GM18519 (cell line): ENCODE results near the gene FBXO39.
"Not testable (repeated sequence)": the region's sequence is repeated elsewhere in the genome, so short reads cannot be mapped to it uniquely, and the experiment has no call there.

ENCODE experiments used
- ATAC-seq: cut with Tn5 transposase; IDR thresholded peaks from one replicate; pipeline ENCODE4 v1.9.1; 2021; ENCODE audit warnings: mild to moderate bottlenecking, moderate library complexity; ENCODE audit not compliant: unreplicated experiment, low FRiP score

FBXO39 gene

GRCh38 chr17:6775871-6776405 is at the start of gene FBXO39:
Gene FBXO39 (plus strand): TSS chr17:6776215. CDS start chr17:6779869, 3,654 bp downstream.
- ATAC-seq: no peak

GRCh38 chr17:6729531-6729930 is 46.5 kb upstream of the FBXO39 start:
- no peak for ATAC-seq

DNA sequence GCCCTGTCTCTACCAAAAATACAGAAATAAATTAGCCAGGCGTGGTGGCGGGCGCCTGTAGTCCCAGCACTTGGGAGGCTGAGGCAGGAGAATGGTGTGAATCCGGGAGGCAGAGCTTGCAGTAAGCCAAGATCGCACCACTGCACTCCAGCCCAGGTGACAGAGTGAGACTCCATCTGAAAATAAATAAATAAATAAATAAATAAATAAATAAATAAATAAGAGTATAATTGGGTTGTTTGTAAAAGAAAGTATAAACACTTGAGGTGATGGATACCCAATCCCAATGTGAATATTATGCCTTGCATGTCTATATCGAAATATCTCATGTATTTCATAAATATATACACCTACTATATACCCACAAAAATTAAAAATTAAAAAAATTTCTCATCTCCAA is 29.4 kb upstream of the FBXO39 start:
- ATAC-seq: not testable (repeated sequence)

GRCh38 chr17:6748617-6749016 is 27.4 kb upstream of the FBXO39 start:
- no peak for ATAC-seq

DNA sequence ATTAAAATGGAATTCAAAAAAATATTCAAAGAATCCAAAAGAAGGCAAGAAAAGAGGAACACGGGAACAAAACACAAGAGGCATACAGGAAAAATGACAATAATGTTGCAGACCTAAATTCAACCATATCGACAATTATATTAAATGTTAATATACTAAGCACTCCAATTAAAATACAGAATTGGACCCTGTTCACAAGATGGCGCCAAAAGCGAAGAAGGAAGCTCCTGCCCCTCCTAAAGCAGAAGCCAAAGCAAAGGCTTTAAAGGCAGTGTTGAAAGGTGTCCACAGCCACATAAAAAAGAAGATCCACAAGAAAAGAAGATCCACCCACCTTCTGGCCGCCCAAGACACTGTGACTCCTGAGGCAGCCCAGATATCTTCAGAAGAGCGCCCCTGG is 26.5 kb upstream of the FBXO39 start:
- ATAC-seq: no peak

GRCh38 chr17:6752068-6752909 is 23.7 kb upstream of the FBXO39 start:
- ATAC-seq: no peak

DNA sequence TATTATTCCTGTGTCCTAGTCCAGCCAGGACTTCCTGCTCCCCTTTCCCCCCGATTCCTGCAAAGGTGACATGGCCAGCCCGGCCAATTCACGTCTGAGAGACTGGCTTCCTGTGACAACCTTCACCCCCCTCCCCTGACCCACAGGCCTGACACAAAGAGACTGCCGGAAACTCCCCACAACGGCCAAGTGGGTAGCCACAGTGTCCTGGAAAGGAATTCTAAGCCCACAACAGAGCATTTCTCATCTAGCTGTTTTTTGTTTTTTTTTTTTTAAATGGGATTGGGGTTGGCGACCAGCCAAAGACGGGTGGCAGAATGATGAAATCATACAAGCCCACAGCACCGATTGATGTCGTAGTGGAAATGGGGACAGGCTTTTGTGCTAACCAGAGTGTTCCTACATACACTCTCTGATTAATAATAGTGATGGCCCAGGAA is 23.0 kb upstream of the FBXO39 start:
- no peak for ATAC-seq

- no peak for ATAC-seq
These were observed 22.5 kb upstream of the FBXO39 start for GRCh38 chr17:6753546-6753945.

DNA sequence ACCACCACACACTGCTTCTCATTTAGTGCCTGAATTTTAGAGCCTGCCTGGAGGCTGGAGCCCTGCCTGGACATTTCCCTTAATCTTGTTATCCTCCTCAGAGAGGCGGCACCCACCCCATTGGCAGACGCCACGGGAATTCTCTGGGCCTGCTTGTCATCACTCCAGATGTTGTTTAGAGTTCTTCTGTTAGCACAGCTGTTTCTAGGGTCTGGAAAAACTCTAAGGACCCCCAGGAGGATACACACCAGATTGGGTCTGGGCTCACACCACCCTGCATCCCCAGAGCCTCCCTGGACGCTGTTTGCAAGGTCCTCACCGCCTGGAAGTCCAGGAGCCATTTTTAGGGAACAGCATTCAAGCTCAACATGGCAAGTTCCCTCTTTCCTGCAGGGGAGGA is 20.7 kb upstream of the FBXO39 start:
- ATAC-seq: no peak

GRCh38 chr17:6755731-6756184 is 20.3 kb upstream of the FBXO39 start, which contains the start of gene XAF1:
Gene XAF1 (plus strand): TSS chr17:6756046. CDS start chr17:6756079, 33 bp downstream.
- ATAC-seq: no peak

GRCh38 chr17:6756425-6757031 is 19.5 kb upstream of the FBXO39 start:
- no peak for ATAC-seq

DNA sequence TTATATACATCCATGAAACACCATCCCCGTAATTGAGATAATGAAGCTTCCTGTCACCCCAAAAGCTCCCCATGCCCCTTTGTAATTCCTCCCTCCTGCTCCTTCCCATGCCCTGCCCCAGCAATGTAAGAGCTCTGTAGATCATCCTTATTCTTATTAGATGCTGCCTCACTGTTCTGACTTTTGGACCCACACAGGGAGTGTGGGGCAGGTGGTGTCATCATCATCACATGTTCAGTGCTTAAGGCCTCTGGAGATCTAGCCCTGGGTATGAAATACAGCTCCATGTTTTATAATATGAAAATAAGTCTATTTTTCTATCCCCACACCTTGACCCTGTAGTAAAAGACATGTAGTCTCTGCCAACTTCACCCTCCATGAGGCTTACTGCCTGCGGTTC is 18.3 kb upstream of the FBXO39 start:
- no peak for ATAC-seq

DNA sequence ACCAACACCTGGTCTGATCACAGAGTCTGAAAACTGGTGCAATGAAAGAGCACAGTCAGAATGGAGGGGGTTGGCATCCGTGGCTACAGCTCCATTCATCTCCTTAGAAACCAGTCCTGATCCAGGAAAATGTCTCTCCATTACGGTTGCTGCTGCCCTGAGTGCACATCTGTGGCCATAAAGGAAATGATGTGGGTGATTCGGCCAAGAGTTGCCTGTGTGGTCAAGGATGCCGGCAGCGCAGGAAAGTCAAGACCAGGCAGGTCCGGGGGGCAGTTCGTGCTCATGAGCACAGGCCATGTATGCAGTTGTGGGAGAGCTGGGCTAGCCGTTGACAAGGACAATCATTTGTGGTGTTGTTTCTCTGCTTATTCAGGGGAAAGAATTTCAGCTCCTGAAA is 14.2 kb upstream of the FBXO39 start:
- ATAC-seq: no peak

GRCh38 chr17:6768447-6768846 is 7.6 kb upstream of the FBXO39 start:
- no peak for ATAC-seq

DNA sequence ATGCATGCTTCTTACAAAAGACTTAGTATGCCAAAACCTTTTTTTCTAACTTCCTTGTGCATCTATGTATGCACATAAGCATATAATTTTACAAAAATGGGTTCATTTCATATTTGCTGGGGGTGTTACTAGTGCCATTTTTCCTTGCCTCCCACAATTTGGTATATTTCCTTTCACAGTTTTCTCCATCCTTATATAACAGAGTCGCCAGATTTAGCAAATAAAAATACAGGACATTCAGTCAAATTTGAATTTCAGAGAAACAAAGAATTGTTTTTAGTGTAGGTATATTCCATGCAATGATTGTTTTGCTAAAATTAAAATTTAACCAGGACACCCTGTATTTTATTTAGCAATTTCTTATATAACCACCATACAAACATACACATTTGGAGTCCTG is 4.0 kb upstream of the FBXO39 start:
- no peak for ATAC-seq

- ATAC-seq: not testable (repeated sequence)
These were observed 1.1 kb upstream of the FBXO39 start for GRCh38 chr17:6774906-6775305.

DNA sequence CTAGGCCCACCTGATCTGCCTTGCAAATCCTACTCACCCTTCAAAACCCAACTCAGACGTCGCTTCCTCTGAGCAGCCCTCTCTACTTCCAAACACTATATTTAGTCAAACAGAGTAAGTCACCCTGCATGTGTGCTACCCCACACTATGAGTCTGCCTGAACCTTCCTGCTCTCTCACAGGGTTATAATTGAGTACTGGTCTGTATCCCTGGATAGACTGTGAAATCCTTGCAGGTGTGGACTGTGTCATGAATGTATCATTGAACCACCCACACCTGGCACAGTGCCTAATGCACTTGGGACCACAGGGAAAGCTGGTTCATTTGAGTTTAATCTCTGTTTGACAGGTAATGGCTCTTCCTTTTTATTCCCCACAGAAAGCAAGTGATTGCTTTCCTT is 3.4 kb downstream of the FBXO39 start:
- no peak for ATAC-seq

GRCh38 chr17:6780001-6780400 is 4.0 kb downstream of the FBXO39 start:
- ATAC-seq: no peak

GRCh38 chr17:6780886-6781285 is 4.9 kb downstream of the FBXO39 start:
- no peak for ATAC-seq

DNA sequence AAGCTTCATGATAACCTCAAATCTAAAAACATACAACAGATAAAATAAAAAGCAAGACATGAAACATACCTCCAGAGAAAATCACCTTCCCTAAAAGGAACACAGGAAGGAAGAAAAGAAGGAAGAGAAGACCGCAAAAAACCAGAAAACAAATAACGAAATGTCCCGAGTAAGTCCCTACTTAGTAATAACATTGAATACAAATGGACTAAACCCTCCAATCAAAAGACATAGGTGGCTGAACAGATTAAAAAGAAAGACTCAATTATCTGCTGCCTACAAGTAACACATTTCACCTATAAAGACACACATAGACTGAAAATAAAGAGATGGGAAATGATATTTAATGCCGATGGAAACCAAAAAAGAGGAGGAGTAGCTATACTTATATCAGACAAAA is 6.2 kb downstream of the FBXO39 start:
- no peak for ATAC-seq

- no peak for ATAC-seq
These were observed 10.6 kb downstream of the FBXO39 start for GRCh38 chr17:6786618-6787017.
